PC-9 (cell line): ENCODE data around the gene PCDHGA7. TPM values are rescaled to one million over a fixed set of nuclear protein-coding genes. Genes with fewer than 3 reads are reported as not detected.

Experiments used
- BruUV-seq: library from RNA; stranded (reverse); fragments of 400-500 nt; replicated peaks from 2 replicates; lab custom pipeline; 2021; lab: Mats Ljungman, UMichigan
- CTCF ChIA-PET: fragments of 300-600 bp; sonication (Branson Sonifier 250); formaldehyde crosslinking; loops from one replicate; lab custom pipeline; 2022; ENCODE audit warnings: antibody characterized with exemption; lab: Charles Lee
- POLR2A ChIA-PET: fragments of 300-600 bp; sonication (Branson Sonifier 250); formaldehyde crosslinking; loops from one replicate; lab custom pipeline; 2022; ENCODE audit warnings: antibody characterized with exemption; ENCODE audit not compliant: unreplicated experiment; lab: Charles Lee
- DNase-seq, 2 experiments: peaks; one replicate each; pipeline versions ENCODE4 v3.0.0 to v3.0.0-alpha.2; 2015 to 2022; ENCODE audit warnings: mixed read lengths in 1 of 2
- H2AFZ ChIP-seq: fragments of 200-600 bp; sonication (generic); 2 replicates; pipeline ENCODE4 v1.8.1; 2017; ENCODE audit warnings: antibody characterized with exemption
- H3F3A ChIP-seq: fragments of 200-600 bp; sonication (generic); 2 replicates; pipeline ENCODE4 v1.8.1; 2017; ENCODE audit warnings: antibody characterized with exemption, mild to moderate bottlenecking, low read depth; ENCODE audit not compliant: insufficient read depth
- H3K27ac ChIP-seq: fragments of 200-600 bp; sonication (generic); 2 replicates; pipeline ENCODE4 v1.6.1; 2016; ENCODE audit warnings: mixed run types
- H3K27me3 ChIP-seq: fragments of 200-600 bp; sonication (generic); 2 replicates; pipeline ENCODE4 v1.6.1; 2016; ENCODE audit warnings: low read depth, mixed run types; ENCODE audit not compliant: insufficient read depth
- H3K36me3 ChIP-seq: fragments of 200-600 bp; sonication (generic); 2 replicates; pipeline ENCODE4 v1.6.1; 2016; ENCODE audit warnings: low read depth, mixed run types
- H3K4me1 ChIP-seq: fragments of 200-600 bp; sonication (generic); replicated peaks from 2 replicates; pipeline ENCODE4 v1.6.1; 2016; ENCODE audit warnings: mixed run types; ENCODE audit not compliant: insufficient read depth
- H3K4me2 ChIP-seq: fragments of 200-600 bp; sonication (generic); 2 replicates; pipeline ENCODE4 v1.6.1; 2017; ENCODE audit warnings: mixed run types
- H3K4me3 ChIP-seq: fragments of 200-600 bp; sonication (generic); 2 replicates; pipeline ENCODE4 v1.6.1; 2016; ENCODE audit warnings: mixed run types
- H3K79me2 ChIP-seq: fragments of 200-600 bp; sonication (generic); 2 replicates; pipeline ENCODE4 v1.6.1; 2017; ENCODE audit warnings: low read depth, mixed run types
- H3K9me2 ChIP-seq: fragments of 200-600 bp; sonication (generic); 2 replicates; pipeline ENCODE4 v1.8.1; 2017; ENCODE audit warnings: mild to moderate bottlenecking; ENCODE audit not compliant: insufficient read depth
- H3K9me3 ChIP-seq: fragments of 200-600 bp; sonication (generic); 2 replicates; pipeline ENCODE4 v1.8.1; 2016; ENCODE audit warnings: low read depth; ENCODE audit not compliant: insufficient read depth
- H4K20me1 ChIP-seq: fragments of 200-600 bp; sonication (generic); 2 replicates; pipeline ENCODE4 v1.8.1; 2017; ENCODE audit not compliant: insufficient read depth
- EZH2 ChIP-seq: fragments of 200-600 bp; sonication (generic); IDR thresholded peaks from 2 replicates; pipeline ENCODE4 v1.8.0; 2017; ENCODE audit warnings: antibody characterized with exemption, low read depth
- intact Hi-C: fragments of 100-400 bp; cut with micrococcal nuclease; formaldehyde crosslinking; loops from one replicate; pipeline ENCODE4 v1.10.0; 2022; ENCODE audit not compliant: unreplicated experiment
- total RNA-seq: library from RNA; stranded (reverse); gene quantifications from 2 replicates; pipeline ENCODE4 v1.2.3, GENCODE V29; 2021
- TF ChIP-seq, protein P1 (sequence below): fragments of 200-600 bp; sonication (generic); conservative IDR thresholded peaks from 2 replicates; pipeline ENCODE4 v1.6.1; 2017; ENCODE audit warnings: mixed run types, antibody characterized with exemption, mild to moderate bottlenecking, moderate library complexity

Gene PCDHGA7
- total RNA-seq, 1 experiment from 2014 or later, result not detected

GRCh38 chr5:141360685-141361084 is 21.9 kb upstream of the PCDHGA7 start:
- no TSS peak for BruUV-seq
- Histone ChIP-seq H3K9me2 (no peaks in the 10 kb centered on the region), H3K9me3 (peaks cover 7% of the 10 kb centered on the region; the same call in 1 of the 2 replicates), H3K27ac (no peak overlapping the region), H3K4me2 (no peak overlapping the region), H3F3A (no peaks in the 10 kb centered on the region), H2AFZ (no peak overlapping the region), H3K79me2 (no peaks in the 10 kb centered on the region), H3K4me3 (no peak overlapping the region), H4K20me1 (no peaks in the 10 kb centered on the region), H3K27me3 (peaks cover 19% of the 10 kb centered on the region), H3K4me1 (no peaks in the 10 kb centered on the region), H3K36me3 (no peaks in the 10 kb centered on the region)
- TF ChIP-seq EZH2, result no peak
- TF ChIP-seq, protein P1, sequence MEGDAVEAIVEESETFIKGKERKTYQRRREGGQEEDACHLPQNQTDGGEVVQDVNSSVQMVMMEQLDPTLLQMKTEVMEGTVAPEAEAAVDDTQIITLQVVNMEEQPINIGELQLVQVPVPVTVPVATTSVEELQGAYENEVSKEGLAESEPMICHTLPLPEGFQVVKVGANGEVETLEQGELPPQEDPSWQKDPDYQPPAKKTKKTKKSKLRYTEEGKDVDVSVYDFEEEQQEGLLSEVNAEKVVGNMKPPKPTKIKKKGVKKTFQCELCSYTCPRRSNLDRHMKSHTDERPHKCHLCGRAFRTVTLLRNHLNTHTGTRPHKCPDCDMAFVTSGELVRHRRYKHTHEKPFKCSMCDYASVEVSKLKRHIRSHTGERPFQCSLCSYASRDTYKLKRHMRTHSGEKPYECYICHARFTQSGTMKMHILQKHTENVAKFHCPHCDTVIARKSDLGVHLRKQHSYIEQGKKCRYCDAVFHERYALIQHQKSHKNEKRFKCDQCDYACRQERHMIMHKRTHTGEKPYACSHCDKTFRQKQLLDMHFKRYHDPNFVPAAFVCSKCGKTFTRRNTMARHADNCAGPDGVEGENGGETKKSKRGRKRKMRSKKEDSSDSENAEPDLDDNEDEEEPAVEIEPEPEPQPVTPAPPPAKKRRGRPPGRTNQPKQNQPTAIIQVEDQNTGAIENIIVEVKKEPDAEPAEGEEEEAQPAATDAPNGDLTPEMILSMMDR, result no peak
- ChIA-PET CTCF (interaction anchor here (1.3 kb wide), 1 partner anchor 40 kb away, joined by 4 read pairs; the partner anchor contains the start of gene TAF7), POLR2A (no interaction called here)
- intact Hi-C loops, result no loop called here
- no peak for DNase-seq

DNA sequence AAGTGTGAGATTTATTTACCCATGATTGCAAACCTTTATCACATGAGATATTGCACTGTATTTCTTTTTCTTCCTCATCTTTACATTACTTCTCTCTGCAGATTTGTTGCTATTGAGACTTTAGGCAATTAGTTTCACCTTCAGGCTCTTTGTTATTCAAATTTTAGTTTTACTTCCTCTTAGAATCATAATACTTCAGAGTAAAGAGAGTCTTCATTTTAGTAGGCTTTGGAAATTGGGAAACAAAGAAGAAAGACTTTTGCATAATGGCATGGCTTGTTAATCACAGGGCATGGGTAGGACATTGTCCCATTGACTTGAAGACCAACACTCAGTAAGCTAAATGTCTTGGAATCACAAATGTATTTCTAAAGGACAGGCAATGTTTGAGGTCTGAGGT is 19.8 kb upstream of the PCDHGA7 start:
- H3K4me2 ChIP-seq, result no peak overlapping the region
- intact Hi-C loops, result no loop called here
- H3K36me3 ChIP-seq, result no peaks in the 10 kb centered on the region
- H3K4me1 ChIP-seq, result no peaks in the 10 kb centered on the region
- no peaks in the 10 kb centered on the region for H3K9me2 ChIP-seq
- TF ChIP-seq, protein P1, result no peak
- no peak for TF ChIP-seq EZH2
- no peak overlapping the region for H3K4me3 ChIP-seq
- ChIA-PET POLR2A (no interaction called here), CTCF (no interaction called here)
- peaks cover 9% of the 10 kb centered on the region; the same call in 1 of the 2 replicates for H3K9me3 ChIP-seq
- H3K27ac ChIP-seq, result no peak overlapping the region
- BruUV-seq, result no TSS peak
- H3F3A ChIP-seq, result no peaks in the 10 kb centered on the region
- H4K20me1 ChIP-seq, result no peaks in the 10 kb centered on the region
- H3K79me2 ChIP-seq, result no peaks in the 10 kb centered on the region
- peaks cover 35% of the 10 kb centered on the region for H3K27me3 ChIP-seq
- no peak overlapping the region for H2AFZ ChIP-seq
- DNase-seq, result no peak

DNA sequence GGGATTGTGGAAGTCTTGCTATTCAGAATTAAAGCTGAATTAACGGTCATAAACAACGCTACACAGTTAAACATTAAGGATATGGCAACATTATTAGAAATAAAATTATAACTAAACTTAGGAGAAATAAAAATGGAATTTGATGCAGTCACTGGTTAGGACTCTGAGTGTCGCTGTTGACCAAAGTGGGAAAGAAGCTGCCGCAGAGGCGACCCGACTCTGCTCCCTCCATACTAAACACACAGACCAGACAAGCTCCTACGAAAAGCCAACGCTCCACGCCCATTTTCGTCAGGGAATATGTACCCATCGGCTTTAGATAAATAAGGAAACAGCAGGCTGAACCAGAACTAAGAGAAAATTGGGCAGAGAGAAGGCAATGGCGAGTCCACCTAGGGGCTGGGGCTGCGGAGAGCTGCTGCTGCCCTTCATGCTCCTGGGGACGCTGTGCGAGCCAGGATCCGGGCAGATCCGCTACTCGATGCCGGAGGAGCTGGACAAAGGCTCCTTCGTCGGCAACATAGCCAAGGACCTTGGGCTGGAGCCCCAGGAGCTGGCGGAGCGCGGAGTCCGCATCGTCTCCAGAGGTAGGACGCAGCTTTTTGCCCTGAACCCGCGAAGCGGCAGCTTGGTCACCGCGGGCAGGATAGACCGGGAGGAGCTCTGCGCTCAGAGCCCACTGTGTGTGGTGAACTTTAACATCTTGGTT is 18.4 kb upstream of the PCDHGA7 start, which contains the start of gene PCDHGA5:
TSS of gene PCDHGA5 (plus strand) at position 211 of the 709 bp plus-strand sequence. CDS start at position 380, 169 bp downstream.
- H3K27ac ChIP-seq, result no peak within 1 kb of the TSS
- DNase-seq, result no peak
- H3K4me2 ChIP-seq, result no peak within 1 kb of the TSS
- H3K9me3 ChIP-seq, result peaks cover 12% of the 10 kb centered on the region; the same call in 1 of the 2 replicates
- no peaks in the 10 kb centered on the region for H3F3A ChIP-seq
- no peak within 1 kb of the TSS for H3K4me3 ChIP-seq
- H3K36me3 ChIP-seq, result no peaks in the 10 kb centered on the region
- no peaks in the 10 kb centered on the region for H3K4me1 ChIP-seq
- POLR2A ChIA-PET, result no interaction called here
- TF ChIP-seq EZH2, result no peak
- TF ChIP-seq, protein P1, result no peak
- no peaks in the 10 kb centered on the region for H4K20me1 ChIP-seq
- BruUV-seq, result no TSS peak
- no peak within 1 kb of the TSS for H2AFZ ChIP-seq
- CTCF ChIA-PET, result no interaction called here
- intact Hi-C loops, result no loop called here
- no peaks in the 10 kb centered on the region for H3K9me2 ChIP-seq
- peaks cover 36% of the 10 kb centered on the region for H3K27me3 ChIP-seq
- no peaks in the 10 kb centered on the region for H3K79me2 ChIP-seq
